HCEC 1CT (cell line): ENCODE results near the gene CLBA1.
A peak's percentile ranks its signal among the peaks of the same experiment; 100 is the strongest.

Source experiments
- DNase-seq: peaks from one replicate; pipeline ENCODE4 v3.0.0-alpha.2; 2017

The CLBA1 gene

GRCh38 chr14:105006831-105007592, 21.4 kb downstream of the CLBA1 start:
- DNase-seq, result no peak

GRCh38 chr14:105007593-105008264, 22.1 kb downstream of the CLBA1 start:
- DNase-seq, result no peak

- no peak for DNase-seq
Measured at GRCh38 chr14:105010106-105010505, 24.5 kb downstream of the CLBA1 start.

- no peak for DNase-seq
Measured at GRCh38 chr14:105010891-105011291, 25.3 kb downstream of the CLBA1 start.

GRCh38 chr14:105011312-105011990, 25.9 kb downstream of the CLBA1 start:
- DNase-seq, result no peak

- no peak for DNase-seq
Measured at GRCh38 chr14:105012171-105012985, 26.8 kb downstream of the CLBA1 start.

- DNase-seq, result no peak
Measured at GRCh38 chr14:105013150-105013785, 27.7 kb downstream of the CLBA1 start.

- no peak for DNase-seq
Measured at GRCh38 chr14:105014032-105014431, 28.4 kb downstream of the CLBA1 start.

- no peak for DNase-seq
Measured at GRCh38 chr14:105014631-105015030, 29.0 kb downstream of the CLBA1 start.

- no peak for DNase-seq
Measured at GRCh38 chr14:105015242-105015641, 29.7 kb downstream of the CLBA1 start.

- DNase-seq, result no peak
Measured at GRCh38 chr14:105015905-105016304, 30.3 kb downstream of the CLBA1 start.

- DNase-seq, result no peak
Measured at GRCh38 chr14:105018414-105018813, 32.8 kb downstream of the CLBA1 start.

GRCh38 chr14:105019861-105020814, 34.5 kb downstream of the CLBA1 start:
- DNase-seq, result peak; percentile 22

- peak; percentile 96 for DNase-seq
Measured at GRCh38 chr14:105020815-105021655, 35.4 kb downstream of the CLBA1 start, which contains the start of gene CDCA4. Gene CDCA4, minus strand, starts transcription at chr14:105021083. Its CDS starts 9,154 bp downstream, at chr14:105011929.

GRCh38 chr14:105021656-105022275, 36.2 kb downstream of the CLBA1 start:
- peak; percentile 23 for DNase-seq

- DNase-seq, result no peak
Measured at GRCh38 chr14:105022276-105022670, 36.7 kb downstream of the CLBA1 start.

GRCh38 chr14:105023144-105023543, 37.6 kb downstream of the CLBA1 start:
- no peak for DNase-seq

GRCh38 chr14:105023791-105024480, 38.3 kb downstream of the CLBA1 start:
- DNase-seq, result peak; percentile 85

- no peak for DNase-seq
Measured at GRCh38 chr14:105025429-105025828, 39.8 kb downstream of the CLBA1 start.
